ENCODE data around the gene USP48. TPM values are rescaled to one million over a fixed set of nuclear protein-coding genes. Genes with fewer than 3 reads are reported as not detected.

USP48 gene
- total RNA-seq, 1 donor from 2014 or later, result 26.1 TPM

DNA sequence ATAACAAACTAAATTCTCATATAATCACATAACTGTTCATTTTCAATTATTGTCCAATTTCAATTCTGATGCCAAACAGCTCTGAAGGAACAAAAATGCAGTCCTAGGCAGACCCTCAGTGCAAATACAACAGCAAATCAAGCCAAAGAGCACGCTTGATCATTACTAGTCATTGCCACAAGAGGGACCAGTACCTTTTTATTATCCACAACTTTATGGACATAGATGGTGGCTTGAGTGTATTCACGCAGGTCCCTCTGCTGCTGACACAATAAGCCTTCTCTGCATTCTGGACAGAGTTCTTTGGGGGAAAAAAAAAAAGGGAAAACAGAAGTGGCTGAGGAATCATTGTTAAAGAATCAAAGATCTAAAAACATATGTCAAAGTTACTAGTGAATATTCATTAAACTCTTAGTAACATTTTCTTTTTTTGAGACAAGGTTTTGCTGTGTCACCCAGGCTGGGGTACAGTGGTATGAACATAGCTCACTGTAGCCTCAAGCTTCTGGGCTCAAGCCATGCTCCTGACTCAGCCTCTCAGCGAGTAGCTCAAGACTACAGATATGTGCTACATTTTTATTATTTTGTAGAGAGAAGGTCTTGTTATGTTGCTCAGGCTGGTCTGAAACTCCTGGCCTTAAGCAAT lies 79.5 kb downstream of the USP48 start:
- no peak overlapping the region for H3K4me3 ChIP-seq (ENCODE audit: low read depth, low read length)
- TF ChIP-seq, protein P1, sequence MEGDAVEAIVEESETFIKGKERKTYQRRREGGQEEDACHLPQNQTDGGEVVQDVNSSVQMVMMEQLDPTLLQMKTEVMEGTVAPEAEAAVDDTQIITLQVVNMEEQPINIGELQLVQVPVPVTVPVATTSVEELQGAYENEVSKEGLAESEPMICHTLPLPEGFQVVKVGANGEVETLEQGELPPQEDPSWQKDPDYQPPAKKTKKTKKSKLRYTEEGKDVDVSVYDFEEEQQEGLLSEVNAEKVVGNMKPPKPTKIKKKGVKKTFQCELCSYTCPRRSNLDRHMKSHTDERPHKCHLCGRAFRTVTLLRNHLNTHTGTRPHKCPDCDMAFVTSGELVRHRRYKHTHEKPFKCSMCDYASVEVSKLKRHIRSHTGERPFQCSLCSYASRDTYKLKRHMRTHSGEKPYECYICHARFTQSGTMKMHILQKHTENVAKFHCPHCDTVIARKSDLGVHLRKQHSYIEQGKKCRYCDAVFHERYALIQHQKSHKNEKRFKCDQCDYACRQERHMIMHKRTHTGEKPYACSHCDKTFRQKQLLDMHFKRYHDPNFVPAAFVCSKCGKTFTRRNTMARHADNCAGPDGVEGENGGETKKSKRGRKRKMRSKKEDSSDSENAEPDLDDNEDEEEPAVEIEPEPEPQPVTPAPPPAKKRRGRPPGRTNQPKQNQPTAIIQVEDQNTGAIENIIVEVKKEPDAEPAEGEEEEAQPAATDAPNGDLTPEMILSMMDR (IDR thresholded peaks at IDR 0.05; ENCODE audit: insufficient read depth, low read length, poor library complexity, severe bottlenecking), result peak; percentile 44
- no peaks in the 10 kb centered on the region for H3K36me3 ChIP-seq (ENCODE audit: control insufficient read depth, insufficient read depth, low read length)
- DNase-seq (ENCODE audit: low read depth), result no peak
- no peaks in the 10 kb centered on the region for H3K27me3 ChIP-seq (ENCODE audit: control insufficient read depth, insufficient read depth, low read length)

DNA sequence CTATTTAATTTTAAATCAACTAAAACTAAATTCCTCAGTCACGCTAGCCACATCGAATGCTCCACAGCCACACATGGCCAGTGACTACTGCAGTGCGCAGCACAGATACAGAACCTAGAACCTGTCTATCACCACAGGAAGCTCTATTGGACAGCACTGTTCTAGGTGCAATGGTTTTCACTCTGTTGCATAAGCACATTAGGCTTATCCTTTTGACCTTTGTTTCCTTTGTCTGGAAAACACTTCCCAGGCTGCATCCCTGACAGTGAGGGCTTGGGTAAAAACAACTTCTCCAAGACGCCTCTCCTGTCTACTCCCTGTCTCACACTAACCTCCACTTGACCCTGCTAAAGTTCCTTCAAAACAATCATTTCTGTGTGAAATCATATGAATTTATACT lies 80.2 kb downstream of the USP48 start:
- Histone ChIP-seq H3K4me3 (ENCODE audit: low read depth, low read length) (no peak overlapping the region), H3K36me3 (ENCODE audit: control insufficient read depth, insufficient read depth, low read length) (no peaks in the 10 kb centered on the region), H3K27me3 (ENCODE audit: control insufficient read depth, insufficient read depth, low read length) (no peaks in the 10 kb centered on the region)
- TF ChIP-seq, protein P1 (IDR thresholded peaks at IDR 0.05; ENCODE audit: insufficient read depth, low read length, poor library complexity, severe bottlenecking), result no peak
- DNase-seq (ENCODE audit: low read depth), result no peak

DNA sequence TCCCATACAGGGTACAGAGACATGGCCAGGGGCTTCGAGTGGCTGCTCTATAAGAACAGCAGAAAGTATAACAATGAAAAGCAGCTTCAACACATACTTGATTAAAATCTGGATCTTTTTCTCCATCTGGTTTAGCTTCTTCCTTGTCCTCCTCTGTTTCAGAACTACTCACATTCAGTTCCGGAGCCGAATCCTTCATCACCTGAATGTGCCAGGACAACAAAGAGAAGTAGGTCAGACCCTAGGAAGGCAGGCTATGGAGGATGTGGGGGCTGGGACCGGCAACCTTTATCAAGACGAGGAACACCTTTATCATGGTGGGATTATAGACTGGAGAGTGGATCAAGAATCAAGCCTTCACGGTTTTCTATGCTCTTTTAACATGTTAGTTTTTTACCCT lies 81.5 kb downstream of the USP48 start:
- TF ChIP-seq, protein P1 (IDR thresholded peaks at IDR 0.05; ENCODE audit: insufficient read depth, low read length, poor library complexity, severe bottlenecking), result no peak
- Histone ChIP-seq H3K4me3 (ENCODE audit: low read depth, low read length) (no peak overlapping the region), H3K36me3 (ENCODE audit: control insufficient read depth, insufficient read depth, low read length) (no peaks in the 10 kb centered on the region), H3K27me3 (ENCODE audit: control insufficient read depth, insufficient read depth, low read length) (no peaks in the 10 kb centered on the region)
- no peak for DNase-seq (ENCODE audit: low read depth)

GRCh38 chr1:21700094-21700493 lies 82.9 kb downstream of the USP48 start:
- no peaks in the 10 kb centered on the region for H3K27me3 ChIP-seq (ENCODE audit: control insufficient read depth, insufficient read depth, low read length)
- TF ChIP-seq, protein P1 (IDR thresholded peaks at IDR 0.05; ENCODE audit: insufficient read depth, low read length, poor library complexity, severe bottlenecking), result no peak
- H3K4me3 ChIP-seq (ENCODE audit: low read depth, low read length), result no peak overlapping the region
- no peaks in the 10 kb centered on the region for H3K36me3 ChIP-seq (ENCODE audit: control insufficient read depth, insufficient read depth, low read length)
- DNase-seq (ENCODE audit: low read depth), result no peak

- Histone ChIP-seq H3K4me3 (ENCODE audit: low read depth, low read length) (no peak overlapping the region), H3K36me3 (ENCODE audit: control insufficient read depth, insufficient read depth, low read length) (peaks cover 2% of the 10 kb centered on the region), H3K27me3 (ENCODE audit: control insufficient read depth, insufficient read depth, low read length) (no peaks in the 10 kb centered on the region)
- no peak for DNase-seq (ENCODE audit: low read depth)
- TF ChIP-seq, protein P1 (IDR thresholded peaks at IDR 0.05; ENCODE audit: insufficient read depth, low read length, poor library complexity, severe bottlenecking), result no peak
Observed at GRCh38 chr1:21696931-21697330, 86.0 kb downstream of the USP48 start.

- no peaks in the 10 kb centered on the region for H3K27me3 ChIP-seq (ENCODE audit: control insufficient read depth, insufficient read depth, low read length)
- no peak for DNase-seq (ENCODE audit: low read depth)
- TF ChIP-seq, protein P1 (IDR thresholded peaks at IDR 0.05; ENCODE audit: insufficient read depth, low read length, poor library complexity, severe bottlenecking), result no peak
- peaks cover 3% of the 10 kb centered on the region for H3K36me3 ChIP-seq (ENCODE audit: control insufficient read depth, insufficient read depth, low read length)
- H3K4me3 ChIP-seq (ENCODE audit: low read depth, low read length), result no peak overlapping the region
Observed at GRCh38 chr1:21693732-21694131, 89.2 kb downstream of the USP48 start.

All from kidney epithelial cell (primary cell).